GM23338 (cell line): ENCODE measurements around the gene PCOLCE2. TPM values are rescaled to one million over a fixed set of nuclear protein-coding genes. Genes with fewer than 3 reads are reported as not detected.

Experiments used
- ATAC-seq: fragments of 200-7000 bp; cut with Tn5 transposase; 3 replicates; pipeline ENCODE4 v1.9.1; 2020
- DNase-seq: peaks from one replicate; pipeline ENCODE4 v3.0.0-alpha.2; 2015; ENCODE audit warnings: low spot score
- H2AFZ ChIP-seq: fragments of 200-600 bp; sonication (generic); 2 replicates; pipeline ENCODE4 v1.8.0; 2016; ENCODE audit warnings: antibody characterized with exemption, mild to moderate bottlenecking, moderate library complexity
- H3F3A ChIP-seq: fragments of 200-600 bp; sonication (generic); replicated peaks from 2 replicates; pipeline ENCODE4 v1.8.0; 2017; ENCODE audit warnings: antibody characterized with exemption, mixed run types, low read depth
- H3K27ac ChIP-seq: fragments of 200-600 bp; sonication (generic); 2 replicates; pipeline ENCODE4 v1.6.1; 2016; ENCODE audit warnings: low read depth
- H3K27me3 ChIP-seq: fragments of 200-600 bp; sonication (generic); 2 replicates; pipeline ENCODE4 v1.8.0; 2016; ENCODE audit warnings: mild to moderate bottlenecking, mixed run types, moderate library complexity; ENCODE audit not compliant: insufficient read depth
- H3K36me3 ChIP-seq: fragments of 200-600 bp; sonication (generic); 2 replicates; pipeline ENCODE4 v1.8.0; 2016; ENCODE audit warnings: mild to moderate bottlenecking; ENCODE audit not compliant: insufficient read depth
- H3K4me1 ChIP-seq: fragments of 200-600 bp; sonication (generic); 2 replicates; pipeline ENCODE4 v1.8.0; 2016; ENCODE audit warnings: mild to moderate bottlenecking, moderate library complexity; ENCODE audit not compliant: insufficient read depth
- H3K4me2 ChIP-seq: fragments of 200-600 bp; sonication (generic); 2 replicates; pipeline ENCODE4 v1.7.1; 2017; ENCODE audit warnings: mixed run types
- H3K4me3 ChIP-seq: fragments of 200-600 bp; sonication (generic); 2 replicates; pipeline ENCODE4 v1.6.1; 2016; ENCODE audit warnings: mixed run types
- H3K79me2 ChIP-seq: fragments of 200-600 bp; sonication (generic); replicated peaks from 2 replicates; pipeline ENCODE4 v1.8.0; 2017; ENCODE audit warnings: mild to moderate bottlenecking; ENCODE audit not compliant: insufficient read depth
- H3K9me2 ChIP-seq: fragments of 200-600 bp; sonication (generic); 2 replicates; pipeline ENCODE4 v1.8.0; 2017; ENCODE audit not compliant: insufficient read depth
- H4K20me1 ChIP-seq: fragments of 200-600 bp; sonication (generic); replicated peaks from 2 replicates; pipeline ENCODE4 v1.8.0; 2017; ENCODE audit warnings: mild to moderate bottlenecking; ENCODE audit not compliant: insufficient read depth
- H3K27ac Mint-ChIP-seq: 2 replicates; pipeline ENCODE4 v1.8.0; 2020; ENCODE audit warnings: inconsistent platforms, mild to moderate bottlenecking, moderate library complexity, mixed read lengths
- H3K27me3 Mint-ChIP-seq: 3 replicates; pipeline ENCODE4 v1.8.0; 2022; ENCODE audit warnings: low read depth, mild to moderate bottlenecking, moderate library complexity, mixed read lengths, inconsistent platforms; ENCODE audit not compliant: insufficient read depth, poor library complexity
- H3K36me3 Mint-ChIP-seq: 3 replicates; pipeline ENCODE4 v1.8.0; 2021; ENCODE audit warnings: low read depth, mild to moderate bottlenecking, inconsistent platforms, moderate library complexity, mixed read lengths
- H3K4me1 Mint-ChIP-seq: 3 replicates; pipeline ENCODE4 v1.8.0; 2020; ENCODE audit warnings: mild to moderate bottlenecking, inconsistent platforms, mixed read lengths
- H3K4me3 Mint-ChIP-seq: 3 replicates; pipeline ENCODE4 v1.8.0; 2021; ENCODE audit warnings: moderate library complexity, mild to moderate bottlenecking, inconsistent platforms, mixed read lengths
- H3K9me3 Mint-ChIP-seq: 3 replicates; pipeline ENCODE4 v1.8.0; 2020; ENCODE audit warnings: moderate library complexity, mild to moderate bottlenecking, inconsistent platforms, mixed read lengths
- CREB1 ChIP-seq: fragments of 250-450 bp; sonication (Bioruptor Pico); IDR thresholded peaks from 2 replicates; pipeline ENCODE4 v1.5.0; 2020; ENCODE audit warnings: low read depth, mild to moderate bottlenecking, moderate library complexity
- EZH2phosphoT487 ChIP-seq: fragments of 200-600 bp; sonication (generic); IDR thresholded peaks from one replicate; pipeline ENCODE4 v1.8.1; 2018; ENCODE audit warnings: antibody characterized with exemption; ENCODE audit not compliant: unreplicated experiment
- JUNB ChIP-seq: IDR thresholded peaks from one replicate; pipeline ENCODE4 v1.6.1; 2016; ENCODE audit warnings: antibody characterized with exemption; ENCODE audit not compliant: unreplicated experiment
- NANOG ChIP-seq: IDR thresholded peaks from 2 replicates; pipeline ENCODE4 v1.6.1; 2016; ENCODE audit warnings: antibody characterized with exemption, borderline replicate concordance
- POLR2AphosphoS5 ChIP-seq: IDR thresholded peaks from 2 replicates; pipeline ENCODE4 v1.6.1; 2016; ENCODE audit warnings: antibody characterized with exemption, low read depth
- STAT1 ChIP-seq: IDR thresholded peaks from one replicate; pipeline ENCODE4 v1.6.1; 2016; ENCODE audit warnings: antibody characterized with exemption; ENCODE audit not compliant: unreplicated experiment
- ZNF114 ChIP-seq: fragments of 250-450 bp; sonication (Bioruptor Pico); IDR thresholded peaks from 2 replicates; pipeline ENCODE4 v1.5.0; 2020; ENCODE audit warnings: mild to moderate bottlenecking, moderate library complexity
- ZNF331 ChIP-seq: fragments of 250-450 bp; sonication (Bioruptor Pico); IDR thresholded peaks from 2 replicates; pipeline ENCODE4 v1.5.0; 2020; ENCODE audit warnings: low read depth, mild to moderate bottlenecking, moderate library complexity
- polyA plus RNA-seq: library from polyadenylated mRNA; unstranded; fragments of >200 nt; fragmentation: Nextera tagmentation; extraction: Ambion mirVana; gene quantifications from 2 replicates; pipeline ENCODE4 v1.2.1, GENCODE V29; 2016
- total RNA-seq: library from RNA; depleted of rRNA; stranded (reverse); fragments of >200 nt; shearing (Covaris generic); gene quantifications from 2 replicates; pipeline ENCODE4 v1.2.3, GENCODE V29; 2014
- TF ChIP-seq, protein P1 (sequence below): IDR thresholded peaks from one replicate; pipeline ENCODE4 v1.6.1; 2018; ENCODE audit warnings: antibody characterized with exemption; ENCODE audit not compliant: unreplicated experiment
- TF ChIP-seq, protein P2 (sequence below): IDR thresholded peaks from 2 replicates; pipeline ENCODE4 v1.6.1; 2016; ENCODE audit warnings: antibody characterized with exemption
- TF ChIP-seq, protein P3 (sequence below), 2 experiments: fragments of 200-600 bp in 1 of 2; sonication (generic) in 1 of 2; conservative IDR thresholded peaks; 2 replicates each; pipeline versions ENCODE4 v1.5.1 to v1.6.1; 2016 to 2017; ENCODE audit warnings: antibody characterized with exemption in 2 of 2, low read depth in 2 of 2, mild to moderate bottlenecking in 2 of 2, moderate library complexity in 1 of 2
- TF ChIP-seq, protein P4 (sequence below): fragments of 250-450 bp; sonication (Bioruptor Pico); IDR thresholded peaks from 2 replicates; pipeline ENCODE4 v1.5.0; 2020; ENCODE audit warnings: mild to moderate bottlenecking, moderate library complexity

PCOLCE2 gene
- total and polyA plus RNA-seq, 2 experiments from 2014 or later = 17.7 to 22.6 TPM

DNA sequence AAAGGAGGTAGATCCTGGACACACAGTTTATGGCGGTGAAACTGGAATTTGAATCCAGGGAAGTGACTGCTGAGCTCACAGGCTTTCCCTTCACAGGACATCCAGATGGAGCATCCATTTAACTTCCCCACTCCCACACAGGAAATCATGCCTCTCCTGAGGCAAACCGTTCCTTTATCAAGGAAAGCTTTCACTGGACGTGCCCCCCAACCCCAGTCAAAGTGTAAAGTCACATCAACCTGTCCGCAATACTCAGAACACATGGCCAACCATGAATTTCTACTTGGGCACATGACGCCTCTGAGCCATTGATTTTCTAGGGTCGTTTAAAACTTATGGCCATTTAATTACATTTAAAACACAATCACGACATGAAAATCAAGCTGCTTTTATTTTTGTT, 2.9 kb downstream of the PCOLCE2 start:
- DNase-seq (no peak), ATAC-seq (no peak)
- Mint-ChIP-seq H3K27ac (no peak overlapping the region), H3K9me3 (no peaks in the 10 kb centered on the region), H3K4me1 (peaks cover 15% of the 10 kb centered on the region), H3K27me3 (peaks cover 15% of the 10 kb centered on the region), H3K36me3 (no peaks in the 10 kb centered on the region; the same call in 2 of the 3 replicates), H3K4me3 (no peak overlapping the region)
- Histone ChIP-seq H3K4me2 (no peak overlapping the region), H3F3A (no peaks in the 10 kb centered on the region; the same call in 1 of the 2 replicates), H3K4me1 (no peaks in the 10 kb centered on the region; the same call in 1 of the 2 replicates), H2AFZ (no peak overlapping the region), H3K36me3 (no peaks in the 10 kb centered on the region), H4K20me1 (no peaks in the 10 kb centered on the region), H3K79me2 (0 out of 2 replicates have a peak, but pooled peaks cover 2% of the 10 kb centered on the region), H3K9me2 (no peaks in the 10 kb centered on the region), H3K27me3 (peaks cover 30% of the 10 kb centered on the region), H3K4me3 (no peak overlapping the region), H3K27ac (no peak overlapping the region)
- TF ChIP-seq, protein P1, sequence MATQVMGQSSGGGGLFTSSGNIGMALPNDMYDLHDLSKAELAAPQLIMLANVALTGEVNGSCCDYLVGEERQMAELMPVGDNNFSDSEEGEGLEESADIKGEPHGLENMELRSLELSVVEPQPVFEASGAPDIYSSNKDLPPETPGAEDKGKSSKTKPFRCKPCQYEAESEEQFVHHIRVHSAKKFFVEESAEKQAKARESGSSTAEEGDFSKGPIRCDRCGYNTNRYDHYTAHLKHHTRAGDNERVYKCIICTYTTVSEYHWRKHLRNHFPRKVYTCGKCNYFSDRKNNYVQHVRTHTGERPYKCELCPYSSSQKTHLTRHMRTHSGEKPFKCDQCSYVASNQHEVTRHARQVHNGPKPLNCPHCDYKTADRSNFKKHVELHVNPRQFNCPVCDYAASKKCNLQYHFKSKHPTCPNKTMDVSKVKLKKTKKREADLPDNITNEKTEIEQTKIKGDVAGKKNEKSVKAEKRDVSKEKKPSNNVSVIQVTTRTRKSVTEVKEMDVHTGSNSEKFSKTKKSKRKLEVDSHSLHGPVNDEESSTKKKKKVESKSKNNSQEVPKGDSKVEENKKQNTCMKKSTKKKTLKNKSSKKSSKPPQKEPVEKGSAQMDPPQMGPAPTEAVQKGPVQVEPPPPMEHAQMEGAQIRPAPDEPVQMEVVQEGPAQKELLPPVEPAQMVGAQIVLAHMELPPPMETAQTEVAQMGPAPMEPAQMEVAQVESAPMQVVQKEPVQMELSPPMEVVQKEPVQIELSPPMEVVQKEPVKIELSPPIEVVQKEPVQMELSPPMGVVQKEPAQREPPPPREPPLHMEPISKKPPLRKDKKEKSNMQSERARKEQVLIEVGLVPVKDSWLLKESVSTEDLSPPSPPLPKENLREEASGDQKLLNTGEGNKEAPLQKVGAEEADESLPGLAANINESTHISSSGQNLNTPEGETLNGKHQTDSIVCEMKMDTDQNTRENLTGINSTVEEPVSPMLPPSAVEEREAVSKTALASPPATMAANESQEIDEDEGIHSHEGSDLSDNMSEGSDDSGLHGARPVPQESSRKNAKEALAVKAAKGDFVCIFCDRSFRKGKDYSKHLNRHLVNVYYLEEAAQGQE = no peak
- TF ChIP-seq JUNB = no peak
- TF ChIP-seq ZNF114 (CRISPR knock-in tag) = no peak
- TF ChIP-seq, protein P2, sequence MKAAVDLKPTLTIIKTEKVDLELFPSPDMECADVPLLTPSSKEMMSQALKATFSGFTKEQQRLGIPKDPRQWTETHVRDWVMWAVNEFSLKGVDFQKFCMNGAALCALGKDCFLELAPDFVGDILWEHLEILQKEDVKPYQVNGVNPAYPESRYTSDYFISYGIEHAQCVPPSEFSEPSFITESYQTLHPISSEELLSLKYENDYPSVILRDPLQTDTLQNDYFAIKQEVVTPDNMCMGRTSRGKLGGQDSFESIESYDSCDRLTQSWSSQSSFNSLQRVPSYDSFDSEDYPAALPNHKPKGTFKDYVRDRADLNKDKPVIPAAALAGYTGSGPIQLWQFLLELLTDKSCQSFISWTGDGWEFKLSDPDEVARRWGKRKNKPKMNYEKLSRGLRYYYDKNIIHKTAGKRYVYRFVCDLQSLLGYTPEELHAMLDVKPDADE = no peak
- TF ChIP-seq EZH2phosphoT487 = no peak
- no peak for TF ChIP-seq ZNF331 (CRISPR knock-in tag)
- TF ChIP-seq, protein P3, sequence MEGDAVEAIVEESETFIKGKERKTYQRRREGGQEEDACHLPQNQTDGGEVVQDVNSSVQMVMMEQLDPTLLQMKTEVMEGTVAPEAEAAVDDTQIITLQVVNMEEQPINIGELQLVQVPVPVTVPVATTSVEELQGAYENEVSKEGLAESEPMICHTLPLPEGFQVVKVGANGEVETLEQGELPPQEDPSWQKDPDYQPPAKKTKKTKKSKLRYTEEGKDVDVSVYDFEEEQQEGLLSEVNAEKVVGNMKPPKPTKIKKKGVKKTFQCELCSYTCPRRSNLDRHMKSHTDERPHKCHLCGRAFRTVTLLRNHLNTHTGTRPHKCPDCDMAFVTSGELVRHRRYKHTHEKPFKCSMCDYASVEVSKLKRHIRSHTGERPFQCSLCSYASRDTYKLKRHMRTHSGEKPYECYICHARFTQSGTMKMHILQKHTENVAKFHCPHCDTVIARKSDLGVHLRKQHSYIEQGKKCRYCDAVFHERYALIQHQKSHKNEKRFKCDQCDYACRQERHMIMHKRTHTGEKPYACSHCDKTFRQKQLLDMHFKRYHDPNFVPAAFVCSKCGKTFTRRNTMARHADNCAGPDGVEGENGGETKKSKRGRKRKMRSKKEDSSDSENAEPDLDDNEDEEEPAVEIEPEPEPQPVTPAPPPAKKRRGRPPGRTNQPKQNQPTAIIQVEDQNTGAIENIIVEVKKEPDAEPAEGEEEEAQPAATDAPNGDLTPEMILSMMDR (conservative IDR thresholded peaks at IDR 0.05; ENCODE audit: low read depth in 2 of 2) = no peak
- TF ChIP-seq POLR2AphosphoS5 = no peak
- no peak for TF ChIP-seq NANOG
- no peak for TF ChIP-seq CREB1 (CRISPR knock-in tag)
- TF ChIP-seq, protein P4, sequence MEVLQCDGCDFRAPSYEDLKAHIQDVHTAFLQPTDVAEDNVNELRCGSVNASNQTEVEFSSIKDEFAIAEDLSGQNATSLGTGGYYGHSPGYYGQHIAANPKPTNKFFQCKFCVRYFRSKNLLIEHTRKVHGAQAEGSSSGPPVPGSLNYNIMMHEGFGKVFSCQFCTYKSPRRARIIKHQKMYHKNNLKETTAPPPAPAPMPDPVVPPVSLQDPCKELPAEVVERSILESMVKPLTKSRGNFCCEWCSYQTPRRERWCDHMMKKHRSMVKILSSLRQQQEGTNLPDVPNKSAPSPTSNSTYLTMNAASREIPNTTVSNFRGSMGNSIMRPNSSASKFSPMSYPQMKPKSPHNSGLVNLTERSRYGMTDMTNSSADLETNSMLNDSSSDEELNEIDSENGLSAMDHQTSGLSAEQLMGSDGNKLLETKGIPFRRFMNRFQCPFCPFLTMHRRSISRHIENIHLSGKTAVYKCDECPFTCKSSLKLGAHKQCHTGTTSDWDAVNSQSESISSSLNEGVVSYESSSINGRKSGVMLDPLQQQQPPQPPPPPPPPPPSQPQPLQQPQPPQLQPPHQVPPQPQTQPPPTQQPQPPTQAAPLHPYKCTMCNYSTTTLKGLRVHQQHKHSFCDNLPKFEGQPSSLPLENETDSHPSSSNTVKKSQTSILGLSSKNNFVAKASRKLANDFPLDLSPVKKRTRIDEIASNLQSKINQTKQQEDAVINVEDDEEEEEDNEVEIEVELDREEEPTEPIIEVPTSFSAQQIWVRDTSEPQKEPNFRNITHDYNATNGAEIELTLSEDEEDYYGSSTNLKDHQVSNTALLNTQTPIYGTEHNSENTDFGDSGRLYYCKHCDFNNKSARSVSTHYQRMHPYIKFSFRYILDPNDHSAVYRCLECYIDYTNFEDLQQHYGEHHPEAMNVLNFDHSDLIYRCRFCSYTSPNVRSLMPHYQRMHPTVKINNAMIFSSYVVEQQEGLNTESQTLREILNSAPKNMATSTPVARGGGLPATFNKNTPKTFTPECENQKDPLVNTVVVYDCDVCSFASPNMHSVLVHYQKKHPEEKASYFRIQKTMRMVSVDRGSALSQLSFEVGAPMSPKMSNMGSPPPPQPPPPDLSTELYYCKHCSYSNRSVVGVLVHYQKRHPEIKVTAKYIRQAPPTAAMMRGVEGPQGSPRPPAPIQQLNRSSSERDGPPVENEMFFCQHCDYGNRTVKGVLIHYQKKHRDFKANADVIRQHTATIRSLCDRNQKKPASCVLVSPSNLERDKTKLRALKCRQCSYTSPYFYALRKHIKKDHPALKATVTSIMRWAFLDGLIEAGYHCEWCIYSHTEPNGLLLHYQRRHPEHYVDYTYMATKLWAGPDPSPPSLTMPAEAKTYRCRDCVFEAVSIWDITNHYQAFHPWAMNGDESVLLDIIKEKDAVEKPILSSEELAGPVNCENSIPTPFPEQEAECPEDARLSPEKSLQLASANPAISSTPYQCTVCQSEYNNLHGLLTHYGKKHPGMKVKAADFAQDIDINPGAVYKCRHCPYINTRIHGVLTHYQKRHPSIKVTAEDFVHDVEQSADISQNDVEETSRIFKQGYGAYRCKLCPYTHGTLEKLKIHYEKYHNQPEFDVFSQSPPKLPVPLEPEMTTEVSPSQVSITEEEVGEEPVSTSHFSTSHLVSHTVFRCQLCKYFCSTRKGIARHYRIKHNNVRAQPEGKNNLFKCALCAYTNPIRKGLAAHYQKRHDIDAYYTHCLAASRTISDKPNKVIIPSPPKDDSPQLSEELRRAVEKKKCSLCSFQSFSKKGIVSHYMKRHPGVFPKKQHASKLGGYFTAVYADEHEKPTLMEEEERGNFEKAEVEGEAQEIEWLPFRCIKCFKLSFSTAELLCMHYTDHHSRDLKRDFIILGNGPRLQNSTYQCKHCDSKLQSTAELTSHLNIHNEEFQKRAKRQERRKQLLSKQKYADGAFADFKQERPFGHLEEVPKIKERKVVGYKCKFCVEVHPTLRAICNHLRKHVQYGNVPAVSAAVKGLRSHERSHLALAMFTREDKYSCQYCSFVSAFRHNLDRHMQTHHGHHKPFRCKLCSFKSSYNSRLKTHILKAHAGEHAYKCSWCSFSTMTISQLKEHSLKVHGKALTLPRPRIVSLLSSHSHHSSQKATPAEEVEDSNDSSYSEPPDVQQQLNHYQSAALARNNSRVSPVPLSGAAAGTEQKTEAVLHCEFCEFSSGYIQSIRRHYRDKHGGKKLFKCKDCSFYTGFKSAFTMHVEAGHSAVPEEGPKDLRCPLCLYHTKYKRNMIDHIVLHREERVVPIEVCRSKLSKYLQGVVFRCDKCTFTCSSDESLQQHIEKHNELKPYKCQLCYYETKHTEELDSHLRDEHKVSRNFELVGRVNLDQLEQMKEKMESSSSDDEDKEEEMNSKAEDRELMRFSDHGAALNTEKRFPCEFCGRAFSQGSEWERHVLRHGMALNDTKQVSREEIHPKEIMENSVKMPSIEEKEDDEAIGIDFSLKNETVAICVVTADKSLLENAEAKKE (CRISPR knock-in tag) = no peak
- TF ChIP-seq STAT1 = no peak
